Eye (tissue), 1 donor: Measurements from ENCODE around the gene RNU6-9.
"Not testable (repeated sequence)": the region's sequence is repeated elsewhere in the genome, so short reads cannot be mapped to it uniquely, and the experiment has no call there.

Experiments
- DNase-seq: peaks from one replicate; pipeline ENCODE4 v3.0.0-alpha.2; 2015

RNU6-9 gene

GRCh38 chr19:878751-879561 is 14.3 kb upstream of the RNU6-9 start:
- not testable (repeated sequence) for DNase-seq

- DNase-seq: no peak
Measured at GRCh38 chr19:879711-880438, 13.4 kb upstream of the RNU6-9 start.

- DNase-seq: no peak
Measured at GRCh38 chr19:881385-882071, 11.8 kb upstream of the RNU6-9 start.

GRCh38 chr19:882871-883497 is 10.3 kb upstream of the RNU6-9 start:
- DNase-seq: no peak

- no peak for DNase-seq
Measured at GRCh38 chr19:883661-884211, 9.5 kb upstream of the RNU6-9 start.

- DNase-seq: no peak
Measured at GRCh38 chr19:884420-885211, 8.7 kb upstream of the RNU6-9 start.

- DNase-seq: no peak
Measured at GRCh38 chr19:885536-886224, 7.6 kb upstream of the RNU6-9 start.

GRCh38 chr19:887072-887471 is 6.2 kb upstream of the RNU6-9 start:
- no peak for DNase-seq

- DNase-seq: no peak
Measured at GRCh38 chr19:887599-887998, 5.7 kb upstream of the RNU6-9 start.

- DNase-seq: no peak
Measured at GRCh38 chr19:888581-889385, 4.5 kb upstream of the RNU6-9 start.

- no peak for DNase-seq
Measured at GRCh38 chr19:889662-890295, 3.5 kb upstream of the RNU6-9 start.

GRCh38 chr19:890831-891230 is 2.5 kb upstream of the RNU6-9 start:
- DNase-seq: no peak

- not testable (repeated sequence) for DNase-seq
Measured at GRCh38 chr19:891421-892200, 1.7 kb upstream of the RNU6-9 start.

- DNase-seq: peak; percentile 24
Measured at GRCh38 chr19:892243-892893, 916 bp upstream of the RNU6-9 start.

GRCh38 chr19:896434-896833 is 3.1 kb downstream of the RNU6-9 start:
- DNase-seq: no peak

- DNase-seq: no peak
Measured at GRCh38 chr19:896999-897398, 3.7 kb downstream of the RNU6-9 start.

GRCh38 chr19:897442-898039 is 4.3 kb downstream of the RNU6-9 start:
- DNase-seq: no peak

GRCh38 chr19:898663-899062 is 5.4 kb downstream of the RNU6-9 start:
- peak; percentile 83 for DNase-seq
